Measurements from ENCODE around the gene SNX30.
A peak's percentile ranks its signal among the peaks of the same experiment; 100 is the strongest.

SNX30 gene

DNA sequence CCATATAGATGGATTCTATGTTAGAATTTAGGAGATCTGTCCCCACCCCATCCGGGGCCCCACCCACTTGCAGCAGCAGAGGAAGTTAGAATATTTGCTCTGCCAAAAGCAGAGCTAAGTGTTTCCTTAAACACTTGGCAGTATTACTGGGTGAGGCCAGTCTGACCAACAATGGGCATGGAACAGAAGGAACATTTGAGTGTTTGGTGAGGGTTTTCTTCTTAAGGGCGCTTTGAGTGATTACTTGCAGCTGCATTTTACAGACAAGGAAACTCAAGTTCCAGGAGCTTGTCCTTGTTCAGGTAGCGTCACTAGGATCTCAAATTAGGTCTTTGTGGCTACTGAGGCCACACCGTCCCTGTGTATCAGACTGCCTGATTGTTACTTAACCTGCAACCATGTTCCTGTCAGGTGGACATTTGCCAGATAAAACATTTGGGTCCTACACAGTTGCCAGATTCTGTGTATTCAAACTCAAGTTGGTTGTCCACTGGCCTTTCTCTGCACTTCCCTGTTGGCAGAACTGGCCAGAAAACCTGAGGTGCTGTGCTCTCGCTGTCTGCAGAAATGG, 80.8 kb downstream of the SNX30 start:
- no peak for DNase-seq

DNA sequence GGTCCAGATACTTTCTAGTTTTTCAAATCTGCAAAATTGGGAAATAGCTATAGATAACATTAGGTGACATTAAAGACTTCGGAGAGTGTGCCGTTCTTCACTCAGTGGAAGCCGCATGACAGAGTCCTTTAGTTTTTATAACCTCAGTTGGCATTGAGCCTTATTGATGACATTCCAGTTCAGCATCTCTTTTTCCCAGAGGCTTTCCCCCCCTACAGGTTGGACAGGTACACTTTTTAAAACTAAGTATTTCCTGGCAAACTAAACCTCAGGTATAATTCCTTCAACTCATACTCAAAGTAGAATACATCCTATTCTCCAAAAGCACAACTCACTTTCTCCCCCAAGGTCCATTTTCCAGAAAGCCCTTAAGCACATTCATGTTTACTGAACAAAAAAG, 81.4 kb downstream of the SNX30 start:
- no peak for DNase-seq

DNA sequence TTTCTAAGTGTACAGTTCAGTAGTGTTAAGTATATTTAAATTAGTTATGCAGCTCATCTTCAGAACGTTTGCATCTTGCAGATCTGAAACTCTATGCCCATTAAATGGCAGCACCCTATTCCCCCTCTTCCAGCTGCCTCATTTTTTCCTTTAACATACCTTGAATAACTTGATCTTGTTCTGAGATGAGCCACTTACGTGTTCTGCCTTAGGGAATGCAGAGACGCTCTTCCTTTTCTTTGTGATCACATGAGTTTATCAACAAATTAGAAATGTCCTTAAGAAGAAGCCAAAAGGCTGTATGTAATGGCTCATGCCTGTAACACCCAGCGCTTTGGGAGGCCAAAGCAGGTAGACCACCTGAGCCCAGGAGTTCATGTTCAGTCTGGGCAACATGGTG, 82.5 kb downstream of the SNX30 start:
- DNase-seq: no peak

DNA sequence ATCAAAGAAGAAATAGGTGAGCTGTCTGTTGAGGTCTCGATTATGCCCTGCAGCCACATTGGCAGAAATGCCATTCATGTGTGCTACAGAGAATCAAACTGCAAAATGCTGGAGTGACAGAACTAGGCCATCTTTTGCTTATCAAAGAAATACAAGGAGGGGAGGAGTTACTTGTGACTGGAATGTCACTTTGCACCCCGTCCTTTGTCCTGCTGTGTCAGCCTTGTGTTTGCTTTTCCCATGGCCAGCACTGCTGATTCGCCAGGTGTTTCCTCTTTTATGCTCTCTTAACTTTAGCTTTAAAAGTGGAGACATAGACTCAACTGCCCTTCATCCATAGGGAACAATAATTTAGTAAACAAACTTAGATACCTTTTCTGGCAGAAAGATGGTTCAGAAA, 85.8 kb downstream of the SNX30 start:
- DNase-seq: no peak

DNA sequence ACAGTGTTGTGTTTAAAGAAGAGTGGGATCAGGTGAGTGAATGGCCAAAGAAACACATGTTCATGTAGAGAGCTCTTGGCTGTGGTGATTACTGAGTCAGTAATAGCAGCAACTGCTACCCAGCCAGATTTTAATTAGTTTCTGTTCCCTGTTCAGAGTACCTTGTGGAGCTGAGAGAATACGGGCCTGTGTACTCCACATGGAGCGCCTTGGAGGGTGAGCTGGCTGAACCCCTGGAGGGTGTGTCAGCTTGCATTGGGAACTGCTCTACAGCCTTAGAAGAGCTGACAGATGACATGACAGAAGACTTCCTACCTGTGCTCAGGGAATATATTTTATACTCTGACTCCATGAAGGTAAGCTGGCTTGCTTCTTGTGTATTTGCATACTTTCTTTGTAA, 87.8 kb downstream of the SNX30 start:
- DNase-seq: no peak

DNA sequence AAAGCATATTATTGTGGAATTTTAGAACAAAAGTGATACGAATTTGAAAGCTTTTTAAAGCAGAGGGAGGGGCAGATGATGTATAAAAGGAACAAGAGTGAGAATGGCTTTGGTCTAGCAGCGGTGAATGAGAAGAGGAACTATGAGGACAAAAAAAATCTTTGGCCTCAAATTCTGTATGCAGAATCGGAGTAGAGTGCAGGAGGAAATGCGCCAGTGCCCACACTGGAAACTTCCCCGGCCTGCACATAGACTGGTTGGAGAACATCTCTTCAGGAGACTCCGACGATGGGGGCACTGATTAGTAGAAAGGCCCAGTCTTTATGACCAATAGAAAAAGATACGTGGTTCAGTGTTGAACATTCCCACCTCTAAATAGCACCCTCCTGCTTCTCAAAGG, 88.8 kb downstream of the SNX30 start:
- no peak for DNase-seq

DNA sequence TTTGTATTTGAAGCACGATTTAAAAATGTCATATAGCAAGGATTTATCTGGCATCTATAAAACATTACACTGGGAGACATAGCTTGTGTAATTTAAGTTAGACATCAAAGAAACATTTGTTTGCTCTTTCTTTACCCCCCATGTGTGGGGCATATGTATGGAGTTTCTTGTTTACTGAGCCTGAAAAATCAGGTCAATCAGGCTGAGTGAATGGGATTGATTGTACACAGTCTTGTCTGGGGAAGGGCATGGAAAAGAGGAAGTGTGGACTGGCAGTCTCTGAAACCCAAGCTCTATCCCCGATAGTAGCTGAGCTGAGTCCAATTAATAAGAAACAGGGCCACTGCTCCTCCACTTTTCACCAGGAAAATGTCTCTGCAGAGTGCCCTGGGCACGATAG, 90.7 kb downstream of the SNX30 start:
- no peak for DNase-seq

DNA sequence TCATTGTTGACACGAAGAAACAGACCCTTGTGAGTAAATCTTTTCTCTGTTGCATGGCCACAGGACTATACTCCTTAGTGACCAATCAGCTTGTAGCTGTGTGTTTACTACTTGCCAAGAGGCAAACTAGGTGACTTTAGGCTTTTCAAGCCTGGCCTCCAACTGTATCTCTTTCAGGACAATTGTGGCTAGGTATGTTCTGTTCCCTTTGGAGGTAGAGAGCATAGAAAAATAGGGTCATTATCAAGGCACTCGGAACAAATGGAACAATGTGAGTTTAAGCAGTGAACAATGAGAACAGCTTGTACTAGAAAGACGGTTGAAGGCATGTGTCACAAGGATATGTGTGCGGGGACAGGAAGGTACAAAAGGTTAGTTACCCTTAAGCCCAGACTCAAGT, 92.0 kb downstream of the SNX30 start:
- no peak for DNase-seq

DNA sequence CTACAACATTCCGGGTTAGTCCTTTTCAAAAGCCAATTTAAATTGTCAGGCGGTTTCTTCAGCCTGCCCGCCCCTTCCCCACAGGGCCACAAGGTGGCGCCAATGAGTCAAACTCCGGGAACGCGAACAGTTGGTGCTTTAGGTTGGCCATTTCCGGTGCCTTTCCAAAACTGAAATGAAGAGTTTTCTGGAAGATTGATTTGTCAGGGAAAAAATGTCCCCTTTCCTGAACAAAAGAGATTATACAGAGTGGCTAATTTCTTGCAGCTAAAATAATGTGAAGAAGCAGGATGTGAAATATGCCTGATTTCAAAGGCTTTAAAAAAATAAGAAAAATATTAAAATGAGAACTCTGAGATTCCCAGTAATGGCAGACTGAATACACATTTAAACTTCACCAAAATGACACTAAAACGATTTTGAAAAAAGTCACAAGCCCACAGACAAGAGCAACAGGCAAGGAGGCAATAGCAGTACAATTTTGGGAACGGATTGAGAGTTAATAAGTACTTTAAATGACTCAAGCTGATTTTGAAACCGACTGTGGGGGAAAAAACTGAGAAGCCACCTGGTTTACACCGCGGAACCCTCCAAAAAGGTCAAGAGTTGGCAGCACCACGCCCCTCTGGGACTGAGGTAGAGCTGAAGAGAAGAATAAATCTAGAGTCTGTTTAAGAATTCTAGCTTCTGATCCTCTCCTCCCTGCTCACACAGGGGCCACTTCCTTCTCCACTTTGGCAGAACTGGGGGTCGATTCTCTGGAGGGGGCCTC, 94.4 kb downstream of the SNX30 start:
- DNase-seq: peak; percentile 78

DNA sequence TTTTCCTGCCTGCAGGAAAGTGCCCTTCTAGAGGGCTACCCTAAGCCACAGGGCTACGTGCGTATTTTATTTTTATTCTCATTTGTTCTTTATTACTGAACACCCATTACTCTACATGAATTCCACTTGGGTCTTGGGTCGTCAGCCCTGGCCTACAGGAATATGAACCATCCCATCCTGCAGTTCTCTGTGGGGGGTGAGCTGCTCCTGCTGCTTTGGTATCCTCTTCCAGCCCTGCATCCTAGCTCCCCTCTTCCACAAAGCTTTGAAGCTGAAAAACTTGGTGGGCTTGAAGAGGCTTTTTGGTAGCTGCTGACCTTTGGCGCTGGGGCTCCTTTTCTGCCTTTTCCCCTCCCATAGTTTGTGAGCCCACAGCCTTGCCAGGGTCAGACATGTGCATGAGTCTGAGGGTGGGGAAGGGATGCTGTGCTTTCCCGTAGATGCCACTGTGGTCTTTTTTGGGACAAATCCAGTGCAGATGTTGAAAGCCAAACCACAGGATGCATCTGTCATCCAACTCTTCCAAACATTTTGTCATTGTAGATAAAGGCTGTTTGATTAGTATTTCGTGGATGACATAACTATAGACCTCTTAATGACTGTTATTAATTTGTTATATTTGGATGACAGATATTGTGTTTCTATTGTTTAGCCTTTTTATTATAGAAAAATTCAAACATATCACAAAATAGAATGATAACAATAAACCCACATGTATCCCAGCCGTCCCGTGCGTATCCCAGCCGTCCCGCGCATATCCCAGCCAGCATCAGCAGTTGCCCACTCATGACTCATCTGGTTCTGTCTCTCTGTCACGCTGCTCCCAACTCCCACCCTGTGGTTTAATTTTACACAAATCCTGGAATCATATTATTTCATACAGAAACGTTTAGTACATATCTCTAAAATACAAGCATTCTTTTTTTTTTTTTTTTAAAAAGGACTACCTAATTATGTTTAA, 96.2 kb downstream of the SNX30 start:
- no peak for DNase-seq

DNA sequence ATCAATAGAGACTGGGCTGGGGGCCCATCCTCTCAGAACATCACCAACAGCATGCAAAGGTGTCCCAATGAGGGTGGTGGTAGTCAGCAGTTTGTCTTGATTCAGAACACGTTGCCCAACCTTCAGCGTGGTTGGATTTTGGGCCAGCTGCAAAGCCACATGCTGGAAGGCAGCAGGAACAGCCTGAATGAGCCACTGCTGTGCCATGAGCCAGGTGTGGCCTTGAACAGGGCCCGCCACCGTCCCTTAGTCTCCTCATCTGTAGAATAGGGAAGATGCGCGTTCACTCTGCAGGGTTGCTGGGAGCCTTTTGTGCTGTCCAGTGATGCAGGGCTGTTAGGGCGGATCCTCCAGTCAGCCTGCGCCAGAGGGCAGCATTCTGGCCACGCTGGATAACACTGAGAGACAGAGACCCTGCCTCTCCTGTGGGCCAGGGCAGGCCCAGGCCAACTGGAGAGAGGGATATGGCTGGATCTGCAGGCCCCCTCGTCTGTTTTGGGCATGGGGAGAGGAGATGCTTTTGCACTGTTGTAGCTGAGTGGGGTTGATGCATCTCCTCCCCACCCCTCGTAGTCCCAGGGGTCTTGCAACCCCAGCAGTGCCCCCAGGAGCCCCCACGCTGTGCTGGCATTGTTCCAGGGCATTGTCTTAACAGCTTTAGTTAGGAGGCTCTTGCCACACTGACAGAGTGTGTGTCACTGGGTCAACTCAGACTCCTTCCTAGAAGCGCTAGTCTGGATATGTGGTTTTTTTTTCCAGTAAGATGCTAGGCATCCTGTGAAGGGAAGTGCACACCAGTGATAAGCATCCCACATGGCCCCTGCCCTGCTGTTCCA, 98.0 kb downstream of the SNX30 start:
- no peak for DNase-seq

DNA sequence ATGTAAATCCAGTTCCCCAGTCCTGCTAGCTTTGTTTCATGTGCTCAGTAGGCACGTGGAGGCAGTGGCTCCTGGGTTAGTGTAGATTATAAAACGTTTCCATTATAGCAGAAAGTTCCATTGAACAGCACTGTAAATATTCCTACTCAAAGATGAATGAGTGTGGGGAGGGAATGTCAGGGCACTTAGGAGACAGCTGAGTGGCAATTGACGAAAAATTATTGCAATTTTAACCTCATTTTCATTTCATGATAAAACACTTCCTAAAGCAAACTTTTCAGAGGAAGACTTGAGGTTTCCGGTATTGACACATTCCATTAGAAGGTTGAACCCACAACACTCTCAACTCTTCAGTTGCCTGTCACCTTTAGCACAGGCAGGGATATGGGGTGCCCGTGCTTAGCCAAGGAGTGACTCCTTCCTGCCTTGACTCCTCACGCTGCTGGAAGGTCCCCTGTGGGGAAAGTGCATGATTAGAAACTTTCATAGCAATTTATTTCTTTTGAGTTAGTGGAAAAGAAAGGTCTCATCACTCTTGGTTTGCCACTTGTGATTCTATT, 98.9 kb downstream of the SNX30 start:
- peak; percentile 19 for DNase-seq

DNA sequence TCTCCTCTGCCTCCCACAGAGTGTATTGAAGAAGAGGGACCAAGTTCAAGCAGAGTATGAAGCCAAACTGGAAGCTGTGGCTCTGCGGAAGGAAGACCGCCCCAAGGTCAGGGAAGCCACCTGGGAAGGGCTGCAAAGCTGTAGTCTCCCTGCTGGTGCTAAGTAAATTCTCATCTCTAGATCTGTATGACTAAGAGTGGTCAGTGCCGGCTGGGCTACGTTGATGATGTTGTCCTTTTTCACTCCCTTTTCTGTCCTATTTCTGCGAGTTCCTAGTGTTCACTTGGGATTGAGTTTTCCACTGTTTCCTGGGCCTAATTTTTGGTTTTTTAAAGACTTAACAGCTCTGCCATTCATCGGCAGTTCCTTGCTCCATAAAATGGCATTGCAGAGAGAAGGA, 100.3 kb downstream of the SNX30 start:
- DNase-seq: no peak

DNA sequence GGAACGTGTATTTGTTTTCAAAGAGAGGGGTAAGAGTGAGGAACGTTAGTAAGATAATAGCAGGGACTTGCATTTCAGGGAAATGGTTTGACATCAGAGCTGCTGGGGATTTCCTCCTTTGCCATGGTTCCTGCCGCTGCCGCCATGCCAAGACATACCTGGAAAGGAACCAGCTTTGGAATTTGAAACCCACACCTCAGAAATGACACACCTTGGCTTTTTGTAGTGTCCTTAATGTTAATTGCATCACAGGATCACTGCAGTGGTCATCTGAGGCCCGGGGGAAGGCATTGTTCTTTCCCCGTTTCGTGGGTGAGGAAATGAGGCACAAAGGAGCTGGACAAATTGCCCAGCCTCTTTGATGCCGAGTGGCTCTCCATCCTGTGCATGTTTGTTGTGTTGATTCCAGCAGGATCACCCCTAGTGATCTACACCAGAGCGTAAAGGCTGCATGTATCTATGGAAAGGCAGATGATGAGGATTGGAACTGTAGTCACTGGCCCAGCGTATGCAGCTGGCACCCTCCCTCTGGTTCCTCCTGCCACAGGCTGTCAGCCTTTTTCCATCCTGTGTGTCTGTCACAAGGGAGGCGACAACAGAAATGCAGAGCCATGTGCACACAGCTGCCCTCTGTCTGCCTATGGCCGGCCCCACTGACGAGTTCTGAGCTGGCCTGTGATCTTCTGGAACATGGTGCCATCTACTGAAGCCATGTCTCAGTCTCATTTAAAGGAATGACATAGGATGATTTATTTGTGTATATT, 102.4 kb downstream of the SNX30 start:
- DNase-seq: no peak

DNA sequence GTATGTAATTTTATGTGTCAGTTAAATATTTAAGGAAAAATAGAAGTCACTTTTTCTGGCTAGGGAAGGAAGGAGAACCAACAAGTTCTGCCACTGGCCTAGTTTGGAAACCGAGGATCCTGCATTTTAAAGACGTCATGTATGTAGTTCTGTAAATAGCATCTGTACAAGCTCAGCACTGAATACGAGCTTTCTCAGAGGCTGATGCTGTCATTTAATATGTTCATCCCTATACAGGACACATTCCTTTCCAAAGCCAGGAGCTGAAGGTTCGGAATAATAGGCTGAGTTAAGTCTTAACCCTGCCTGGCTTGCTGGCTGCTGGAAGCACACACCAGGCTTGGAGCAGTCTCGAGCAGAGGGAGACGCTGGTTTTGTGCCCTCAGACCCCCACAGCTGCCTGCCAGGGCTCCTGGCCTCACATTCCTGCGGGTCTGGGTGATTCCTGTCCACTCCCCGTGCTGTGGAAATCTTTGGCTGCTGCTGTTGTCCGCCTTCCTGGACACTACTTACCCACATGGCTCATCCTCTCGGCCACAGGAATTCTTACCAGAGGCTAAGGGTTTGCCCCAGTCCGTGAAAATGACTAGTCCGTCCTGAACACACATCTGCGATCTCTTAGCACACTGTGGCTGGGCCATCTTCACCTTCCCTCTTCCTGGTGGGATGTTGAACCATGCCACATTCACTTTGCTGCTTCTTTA, 103.5 kb downstream of the SNX30 start:
- no peak for DNase-seq

DNA sequence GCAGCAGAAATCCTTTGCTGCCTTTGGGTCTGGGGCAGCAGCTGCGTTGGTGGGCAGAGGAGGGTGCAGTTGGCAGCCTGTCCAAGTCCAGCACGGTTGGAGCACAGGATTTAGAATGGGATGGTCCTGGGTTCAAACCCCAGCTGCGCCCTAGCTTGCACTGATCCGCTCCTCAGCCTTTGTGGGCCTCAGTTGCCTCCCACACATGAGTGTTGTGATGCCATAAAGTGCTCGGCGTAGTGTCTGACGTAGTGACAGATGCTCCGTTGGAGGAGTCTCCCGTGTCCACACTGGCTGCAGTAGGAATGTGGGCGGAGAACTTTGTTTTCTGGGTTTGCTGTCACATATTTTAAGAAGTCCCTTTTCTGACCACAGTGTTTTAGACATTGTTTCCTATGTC, 104.1 kb downstream of the SNX30 start:
- DNase-seq: no peak

DNA sequence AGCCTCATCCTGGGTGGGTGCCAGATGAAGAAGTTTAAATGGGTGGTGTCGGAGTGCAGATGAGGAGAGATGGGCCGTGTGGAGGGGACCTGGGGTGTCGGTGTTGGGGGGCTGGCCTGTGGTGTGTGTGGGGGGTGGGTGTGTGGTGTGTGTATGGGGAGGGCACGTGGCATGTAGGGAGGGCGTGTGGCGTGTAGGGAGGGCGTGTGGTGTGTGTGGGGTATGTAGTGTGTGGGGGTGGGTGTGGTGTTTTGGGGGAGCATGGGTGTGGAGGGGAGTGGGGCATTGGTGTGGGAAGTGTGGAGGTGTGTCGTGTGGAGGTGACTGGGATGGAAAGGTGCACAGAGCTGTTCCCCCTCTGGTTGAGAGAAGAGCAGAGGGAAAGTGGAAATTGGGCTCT, 105.6 kb downstream of the SNX30 start:
- no peak for DNase-seq

DNA sequence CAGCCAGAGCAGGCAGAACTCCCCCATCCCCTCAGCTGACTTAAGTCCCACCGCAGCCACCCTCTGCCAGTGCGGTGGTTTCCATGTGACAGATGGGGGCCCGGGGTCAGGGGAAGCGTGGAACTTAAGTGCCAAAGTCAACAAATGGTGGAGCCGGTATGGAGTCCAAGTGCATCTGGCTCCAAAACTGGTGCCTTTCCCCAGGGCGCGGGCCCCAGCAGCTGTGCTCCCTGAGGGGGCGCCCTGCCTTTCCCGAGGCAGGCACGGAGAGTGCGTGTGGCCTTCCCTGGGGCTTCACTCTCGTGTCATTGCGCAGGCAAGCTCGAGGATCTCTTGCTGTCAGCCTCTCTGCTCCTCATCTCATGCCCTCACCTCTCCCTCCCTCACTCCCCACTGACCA, 106.3 kb downstream of the SNX30 start:
- no peak for DNase-seq

DNA sequence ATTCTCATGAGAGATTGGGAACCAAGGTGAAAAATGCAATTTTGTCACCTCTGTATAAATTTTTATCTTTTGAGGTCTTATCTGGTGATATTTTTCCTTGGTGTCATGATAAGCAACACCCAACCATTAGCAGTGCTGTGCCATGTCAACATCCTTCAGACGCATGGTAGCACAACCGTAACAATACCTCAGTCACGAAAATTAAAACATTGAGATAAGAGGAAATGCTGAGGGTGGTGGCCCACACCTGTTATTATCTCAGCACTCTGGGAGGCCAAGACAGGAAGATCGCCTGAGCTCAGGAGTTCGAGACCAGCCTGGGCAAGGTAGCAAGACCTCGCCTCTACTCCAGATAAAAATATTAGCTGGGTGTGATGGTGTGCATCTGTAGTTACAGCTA, 107.4 kb downstream of the SNX30 start:
- DNase-seq: no peak

DNA sequence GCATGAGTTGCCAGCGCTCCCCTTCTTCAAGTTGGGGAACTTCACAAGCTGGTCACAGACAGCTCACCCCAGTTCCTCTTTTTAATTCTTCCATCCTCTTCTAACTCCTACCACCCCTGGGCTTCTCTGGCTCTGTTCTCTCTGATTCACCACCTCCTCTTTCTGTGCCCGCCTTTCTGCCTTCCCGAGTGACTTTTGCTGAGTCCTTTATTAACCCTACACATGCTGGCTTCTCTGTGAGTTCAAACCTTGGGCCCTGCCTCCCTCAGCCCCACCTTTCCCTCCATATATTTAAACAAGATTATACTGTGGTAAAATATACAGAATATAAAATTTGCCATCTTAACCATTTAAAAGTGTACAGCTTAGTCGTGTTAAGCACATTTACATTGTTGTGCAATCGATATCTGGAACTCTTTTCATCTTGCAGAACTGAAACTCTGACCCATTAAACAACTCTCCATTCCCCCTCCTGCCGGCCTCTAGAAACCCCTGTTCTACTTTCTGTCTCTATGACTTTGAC, 108.1 kb downstream of the SNX30 start:
- DNase-seq: no peak

DNA sequence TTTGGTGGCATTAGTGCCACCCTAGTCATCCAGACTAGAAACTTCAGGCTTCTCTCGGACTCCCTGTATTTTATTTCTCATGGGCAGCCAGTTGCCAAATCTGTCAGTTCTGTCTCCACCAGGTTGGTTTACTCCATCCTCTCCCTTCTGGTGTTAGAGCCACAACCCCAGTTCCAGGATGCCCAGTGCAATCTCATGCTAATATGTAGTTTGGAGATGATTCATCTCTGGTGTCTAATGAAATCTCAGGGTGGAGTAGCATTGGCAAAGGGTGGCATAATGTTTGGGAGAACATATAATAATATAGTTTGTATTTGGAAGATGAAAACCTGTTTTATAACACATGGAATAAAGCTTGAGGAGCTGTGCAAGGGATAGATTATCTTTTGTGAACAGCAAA, 109.9 kb downstream of the SNX30 start:
- DNase-seq: no peak
